Adipocyte (in vitro differentiated cells): ENCODE measurements around the gene MED27.

Experiments used
- DNase-seq: peaks from one replicate; pipeline ENCODE4 v3.0.0-alpha.2; 2015; ENCODE audit warnings: low read depth
- H3K27me3 ChIP-seq: replicated peaks from 2 replicates; pipeline ENCODE4 v1.7.0; 2013; ENCODE audit warnings: mild to moderate bottlenecking, low read length, moderate library complexity; ENCODE audit not compliant: control insufficient read depth, insufficient read depth
- H3K36me3 ChIP-seq: 2 replicates; pipeline ENCODE4 v1.7.0; 2013; ENCODE audit warnings: low read length, mild to moderate bottlenecking, moderate library complexity; ENCODE audit not compliant: control insufficient read depth, insufficient read depth, severe bottlenecking
- H3K4me1 ChIP-seq: 2 replicates; pipeline ENCODE4 v1.7.0; 2013; ENCODE audit warnings: mild to moderate bottlenecking, low read length, moderate library complexity; ENCODE audit not compliant: control insufficient read depth, insufficient read depth
- H3K4me3 ChIP-seq: 2 replicates; pipeline ENCODE4 v1.7.0; 2013; ENCODE audit warnings: mild to moderate bottlenecking, low read length, moderate library complexity
- H3K9ac ChIP-seq: 2 replicates; pipeline ENCODE4 v1.7.0; 2013; ENCODE audit warnings: mild to moderate bottlenecking, low read length, moderate library complexity
- H3K9me3 ChIP-seq: 2 replicates; pipeline ENCODE4 v1.7.0; 2013; ENCODE audit warnings: mild to moderate bottlenecking, low read length, moderate library complexity; ENCODE audit not compliant: control insufficient read depth

The MED27 gene

DNA sequence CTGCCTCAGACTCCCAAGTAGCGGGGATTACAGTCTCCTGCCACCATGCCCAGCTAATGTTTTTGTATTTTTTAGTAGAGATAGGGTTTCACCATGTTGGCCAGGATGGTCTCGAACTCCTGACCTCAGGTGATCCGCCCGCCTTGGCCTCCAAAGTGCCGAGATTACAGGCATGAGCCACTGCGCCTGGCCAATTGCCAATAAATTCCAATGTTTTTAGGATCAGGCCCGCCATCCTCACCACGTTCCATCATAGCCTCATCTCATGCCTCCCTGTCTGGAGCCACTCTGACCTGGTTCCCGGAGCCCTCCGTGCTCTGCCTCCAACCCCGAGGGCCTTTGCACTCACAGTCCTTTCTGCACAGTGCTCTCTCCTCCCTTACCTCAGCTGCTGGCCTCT is 268.3 kb downstream of the MED27 start:
- no peaks in the 10 kb centered on the region for H3K36me3 ChIP-seq
- no peak overlapping the region for H3K9ac ChIP-seq
- H3K9me3 ChIP-seq: no peaks in the 10 kb centered on the region
- peaks cover 78% of the 10 kb centered on the region for H3K27me3 ChIP-seq
- no peak overlapping the region for H3K4me3 ChIP-seq
- H3K4me1 ChIP-seq: no peaks in the 10 kb centered on the region
- no peak for DNase-seq

DNA sequence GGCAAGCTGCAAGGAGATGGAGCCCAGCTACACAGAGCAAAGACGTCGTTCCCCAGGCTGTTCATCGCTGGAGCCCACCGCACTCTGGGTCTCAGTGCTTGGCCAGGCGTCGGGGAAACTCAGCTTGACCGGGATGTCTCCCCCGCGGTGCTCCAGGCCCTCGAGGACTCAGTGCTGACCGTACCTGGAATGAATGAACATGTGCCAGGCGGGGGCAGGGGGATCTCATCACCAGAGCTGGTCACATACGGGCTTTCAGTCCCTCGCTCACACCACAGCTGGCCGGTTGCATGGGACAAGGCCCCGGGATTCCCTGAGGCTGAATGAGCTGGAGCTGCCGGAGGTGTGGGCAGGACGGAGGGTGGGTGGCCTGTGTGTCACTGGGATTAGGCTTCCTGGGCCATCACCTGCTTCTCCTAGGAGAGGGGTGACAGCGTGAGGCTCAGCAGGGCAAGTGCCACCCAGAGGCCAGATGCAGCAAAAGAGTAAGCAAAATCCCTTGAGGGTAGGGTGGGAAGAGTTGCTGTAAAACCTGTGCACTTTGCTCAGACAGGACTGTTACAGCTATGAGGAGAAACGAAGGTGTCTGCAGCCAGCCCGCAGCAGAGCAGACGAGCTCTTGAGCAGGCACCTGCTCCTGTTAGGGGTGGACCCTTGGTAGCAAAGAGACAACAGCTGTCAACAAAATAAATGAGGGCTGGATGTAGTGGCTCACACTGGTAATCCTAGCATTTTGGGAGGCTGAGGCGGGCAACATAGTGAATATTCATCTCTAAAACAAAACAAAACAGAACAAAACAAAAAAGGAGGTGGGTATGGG is 269.1 kb downstream of the MED27 start:
- H3K9me3 ChIP-seq: no peaks in the 10 kb centered on the region
- H3K4me3 ChIP-seq: no peak overlapping the region
- H3K27me3 ChIP-seq: peaks cover 79% of the 10 kb centered on the region
- no peaks in the 10 kb centered on the region for H3K4me1 ChIP-seq
- H3K9ac ChIP-seq: no peak overlapping the region
- no peaks in the 10 kb centered on the region for H3K36me3 ChIP-seq
- no peak for DNase-seq
